GM19043 (cell line): ENCODE results near the gene KANSL2.
A peak's percentile ranks its signal among the peaks of the same experiment; 100 is the strongest.
"Not testable (repeated sequence)": the region's sequence is repeated elsewhere in the genome, so short reads cannot be mapped to it uniquely, and the experiment has no call there.

Source experiments
- ATAC-seq: cut with Tn5 transposase; IDR thresholded peaks from one replicate; pipeline ENCODE4 v1.9.1; 2021; ENCODE audit warnings: low read depth; ENCODE audit not compliant: unreplicated experiment

Gene KANSL2, protein sequence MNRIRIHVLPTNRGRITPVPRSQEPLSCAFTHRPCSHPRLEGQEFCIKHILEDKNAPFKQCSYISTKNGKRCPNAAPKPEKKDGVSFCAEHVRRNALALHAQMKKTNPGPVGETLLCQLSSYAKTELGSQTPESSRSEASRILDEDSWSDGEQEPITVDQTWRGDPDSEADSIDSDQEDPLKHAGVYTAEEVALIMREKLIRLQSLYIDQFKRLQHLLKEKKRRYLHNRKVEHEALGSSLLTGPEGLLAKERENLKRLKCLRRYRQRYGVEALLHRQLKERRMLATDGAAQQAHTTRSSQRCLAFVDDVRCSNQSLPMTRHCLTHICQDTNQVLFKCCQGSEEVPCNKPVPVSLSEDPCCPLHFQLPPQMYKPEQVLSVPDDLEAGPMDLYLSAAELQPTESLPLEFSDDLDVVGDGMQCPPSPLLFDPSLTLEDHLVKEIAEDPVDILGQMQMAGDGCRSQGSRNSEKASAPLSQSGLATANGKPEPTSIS

DNA sequence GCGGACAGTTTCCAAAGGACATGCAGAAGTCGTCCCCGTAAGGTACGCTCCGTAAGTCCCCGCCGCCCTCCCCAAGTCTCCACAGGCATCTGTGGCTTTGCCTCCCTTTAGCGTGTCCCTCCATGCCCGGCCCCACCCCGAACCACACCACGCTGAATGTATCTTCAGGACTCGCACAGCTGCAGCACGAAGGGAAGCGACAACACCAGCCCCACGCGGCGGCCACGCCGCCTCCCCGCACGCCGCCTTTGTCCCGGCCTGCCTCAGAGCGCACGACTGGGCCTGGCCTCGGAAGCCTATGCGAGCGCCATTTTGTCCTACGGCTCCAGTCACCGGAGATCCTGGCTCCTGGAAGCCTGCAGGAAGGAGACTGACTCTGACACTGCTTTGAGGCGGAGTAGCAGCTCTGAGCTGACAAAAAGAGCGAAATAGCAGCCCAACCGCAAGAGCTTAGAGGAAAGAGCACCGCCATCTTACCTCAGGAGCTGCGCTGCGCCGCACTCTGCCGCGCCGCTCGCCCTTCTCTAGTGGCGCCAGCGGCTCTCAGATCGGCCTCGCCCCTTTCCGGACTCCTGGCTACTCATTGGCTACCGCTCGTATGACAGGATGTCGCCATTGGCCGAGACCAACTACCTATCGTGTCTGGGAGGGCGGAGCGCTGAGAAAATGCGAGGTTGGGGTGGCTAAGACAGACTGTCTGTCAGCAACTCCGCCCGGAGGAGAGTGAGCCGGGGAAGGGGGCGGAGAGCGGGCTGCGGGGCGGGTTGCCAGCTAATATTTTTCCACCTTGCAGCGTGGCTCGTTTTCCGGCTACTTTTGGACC is at the start of gene KANSL2:
KANSL2 (minus strand) TSS at position 529 of the 823 bp plus-strand sequence. CDS start 606 bp downstream, outside the sequence.
- peak; percentile 99 for ATAC-seq

DNA sequence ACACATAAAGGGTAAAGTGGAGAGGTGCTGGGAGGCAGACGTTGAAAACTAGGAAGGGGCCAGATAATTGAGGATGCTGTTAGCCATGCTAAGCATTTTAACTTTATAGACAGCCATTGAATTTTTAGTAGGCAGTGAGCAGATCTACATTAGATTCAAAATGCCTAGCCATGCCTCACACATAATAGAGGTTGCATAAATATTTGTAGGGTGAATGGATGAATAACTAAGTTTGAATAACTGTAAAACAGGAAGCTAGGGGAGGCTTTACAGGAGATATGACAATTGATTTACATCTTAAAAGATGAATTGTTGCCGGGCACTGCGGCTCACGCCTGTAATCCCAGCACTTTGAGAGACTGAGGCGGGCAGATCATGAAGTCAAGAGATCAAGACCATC is 46.8 kb upstream of the KANSL2 start:
- ATAC-seq: no peak

DNA sequence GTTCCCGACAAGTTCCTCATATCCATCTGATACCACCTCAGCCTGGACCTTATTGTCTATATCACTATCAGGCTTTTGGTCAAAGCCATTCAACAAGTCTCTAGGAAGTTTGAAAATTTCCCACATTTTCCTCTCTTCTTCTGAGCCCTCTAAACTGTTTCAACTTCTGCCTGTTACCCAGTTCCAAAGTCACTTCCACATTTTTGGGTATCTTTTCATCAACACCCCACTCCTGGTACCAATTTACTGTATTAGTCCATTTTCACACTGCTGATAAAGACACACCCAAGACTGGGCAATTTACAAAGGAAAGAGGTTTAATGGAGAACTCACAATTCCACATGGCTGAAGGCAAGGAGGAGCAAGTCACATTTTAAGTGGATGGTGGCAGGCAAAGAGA is 38.7 kb upstream of the KANSL2 start:
- not testable (repeated sequence) for ATAC-seq

DNA sequence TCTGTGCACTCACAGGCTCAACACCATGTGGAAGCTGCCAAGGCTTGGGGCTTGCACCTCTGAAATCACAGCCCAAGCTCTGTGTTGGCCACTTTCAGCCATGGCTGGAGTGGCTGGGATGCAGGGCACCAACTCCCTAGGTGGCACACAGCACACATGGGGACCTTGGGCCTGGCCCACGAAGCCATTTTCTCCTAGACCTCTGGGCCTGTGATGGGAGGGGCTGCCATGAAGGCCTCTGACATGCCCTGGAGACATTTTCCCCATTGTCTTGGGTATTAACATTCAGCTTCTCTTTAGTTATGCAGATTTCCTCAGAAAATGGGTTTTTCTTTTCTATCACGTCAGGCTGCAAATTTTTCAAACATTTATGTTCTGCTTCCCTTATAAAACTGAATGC is 38.1 kb upstream of the KANSL2 start:
- ATAC-seq: not testable (repeated sequence)

DNA sequence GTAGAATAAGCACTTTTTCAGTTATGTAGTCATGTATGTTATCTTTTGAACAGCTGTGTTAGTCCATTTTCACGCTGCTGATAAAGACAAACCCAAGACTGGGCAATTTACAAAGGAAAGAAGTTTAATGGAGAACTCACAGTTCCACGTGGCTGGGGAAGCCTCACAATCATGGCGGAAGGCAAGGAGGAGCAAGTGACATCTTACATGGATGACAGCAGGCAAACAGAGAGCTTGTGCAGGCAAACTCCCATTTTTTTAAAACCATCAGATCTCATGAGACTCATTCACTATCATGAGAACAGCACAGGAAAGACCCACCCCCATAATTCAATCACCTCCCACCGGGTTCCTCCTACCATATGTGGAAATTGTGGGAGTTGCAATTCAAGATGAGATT is 37.0 kb upstream of the KANSL2 start:
- not testable (repeated sequence) for ATAC-seq

DNA sequence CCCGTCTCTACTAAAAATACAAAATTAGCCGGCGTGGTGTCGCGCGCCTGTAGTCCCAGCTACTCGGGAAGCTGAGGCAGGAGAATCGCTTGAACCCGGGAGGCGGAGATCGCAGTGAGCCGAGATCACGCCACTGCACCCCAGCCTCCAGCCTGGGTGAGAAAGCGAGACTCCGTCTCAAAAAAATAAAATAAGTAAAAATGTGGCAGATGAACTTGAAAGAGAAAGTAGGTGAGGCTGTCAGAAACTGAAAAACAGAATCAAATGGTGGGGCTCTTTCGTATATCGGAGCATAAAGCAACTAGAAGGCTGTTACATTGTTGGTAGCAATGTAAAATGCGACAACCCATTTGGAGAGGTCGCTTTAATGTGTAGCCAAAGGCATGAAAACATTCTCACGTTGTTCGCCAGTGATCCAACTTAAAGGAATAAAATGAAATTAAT is 35.2 kb upstream of the KANSL2 start:
- ATAC-seq: no peak

DNA sequence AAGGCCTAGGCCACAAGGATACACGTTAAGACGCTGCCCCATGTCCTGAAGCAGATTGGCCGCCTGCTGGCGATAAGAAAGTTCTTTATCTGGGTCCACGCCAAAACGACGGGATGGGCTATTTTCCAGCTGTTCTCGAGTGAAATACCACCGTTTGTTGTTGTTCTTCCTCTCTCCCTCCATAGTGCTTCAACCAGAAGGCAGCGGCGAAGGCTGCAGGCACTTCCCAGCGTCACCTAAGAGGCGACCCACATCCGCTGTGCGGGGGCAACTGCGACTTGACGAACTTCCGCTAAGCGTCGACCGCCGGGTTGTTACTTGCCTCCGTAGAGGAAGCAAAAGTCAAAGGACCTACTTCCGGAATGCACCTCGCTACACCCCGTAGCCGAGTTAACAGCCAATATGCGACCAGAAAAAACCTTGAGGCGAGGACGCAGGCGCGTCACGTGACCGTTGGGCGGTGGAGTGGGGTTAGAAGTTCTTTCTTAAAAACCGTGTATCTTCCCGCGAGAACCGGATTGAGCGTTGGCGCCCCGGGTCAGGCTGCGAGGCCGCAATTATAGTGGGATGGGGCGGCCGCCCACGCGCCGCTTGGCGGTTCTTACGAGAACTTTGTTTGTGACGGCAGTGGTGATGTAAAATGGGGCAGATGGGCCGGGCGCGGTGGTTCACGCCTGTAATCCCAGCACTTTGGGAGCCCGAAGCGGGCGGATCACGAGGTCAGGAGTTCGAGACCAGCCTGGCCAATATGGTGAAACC is 34.6 kb upstream of the KANSL2 start, which contains the start of gene CCNT1:
CCNT1 (minus strand) TSS at position 215 of the 759 bp plus-strand sequence; CDS start at position 183, 32 bp downstream.
- peak; percentile 97 for ATAC-seq

DNA sequence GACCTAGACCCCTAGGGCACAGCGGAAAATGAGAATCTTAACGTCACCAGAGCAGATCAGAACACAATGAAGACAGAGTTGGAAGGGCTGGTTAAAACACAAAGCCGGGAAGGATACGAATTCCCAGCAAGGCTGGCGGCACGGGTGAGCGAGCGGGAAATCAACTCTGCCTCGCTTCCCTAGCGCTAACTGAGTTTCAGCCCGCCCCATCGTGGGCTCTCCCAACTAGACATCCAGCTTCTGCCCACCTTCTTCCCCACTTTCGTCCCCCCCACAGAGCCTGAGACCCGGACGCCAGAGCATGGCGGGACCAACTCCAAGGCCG is 34.1 kb upstream of the KANSL2 start:
- ATAC-seq: no peak

DNA sequence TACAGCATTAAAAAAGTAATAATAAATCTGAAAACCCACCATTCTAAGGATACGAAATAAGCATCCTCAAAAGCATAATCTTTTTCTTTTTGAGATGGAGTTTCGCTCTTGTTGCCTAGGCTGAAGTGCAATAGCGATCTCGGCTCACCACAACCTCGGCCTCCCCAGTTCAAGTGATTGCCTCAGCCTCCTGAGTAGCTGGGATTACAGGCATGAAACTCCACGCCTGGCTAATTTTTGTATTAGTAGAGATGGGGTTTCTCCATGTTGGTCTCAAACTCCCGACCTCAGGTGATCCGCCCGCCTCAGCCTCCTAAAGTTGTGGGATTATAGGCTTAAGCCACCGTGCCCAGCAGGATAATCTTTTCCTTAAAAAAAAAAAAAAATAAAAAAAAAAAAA is 30.2 kb upstream of the KANSL2 start:
- ATAC-seq: no peak

DNA sequence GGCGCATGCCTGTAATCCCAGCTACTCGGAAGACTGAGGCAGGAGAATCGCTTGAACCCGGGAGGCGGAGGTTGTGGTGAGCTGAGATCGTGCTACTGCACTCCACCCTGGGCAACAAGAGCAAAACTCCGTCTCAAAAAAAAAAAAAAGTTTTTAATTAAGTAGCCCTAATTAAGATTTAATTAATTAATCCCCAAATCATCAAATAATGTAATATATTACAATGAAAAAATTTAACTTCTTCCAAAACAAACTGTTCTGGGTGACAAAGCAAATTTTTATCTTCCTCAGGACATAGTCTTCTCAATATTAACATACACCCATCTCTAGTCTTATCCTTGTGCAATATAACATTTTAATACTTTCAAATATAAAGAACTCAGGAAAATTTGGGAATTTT is 16.8 kb upstream of the KANSL2 start:
- not testable (repeated sequence) for ATAC-seq

DNA sequence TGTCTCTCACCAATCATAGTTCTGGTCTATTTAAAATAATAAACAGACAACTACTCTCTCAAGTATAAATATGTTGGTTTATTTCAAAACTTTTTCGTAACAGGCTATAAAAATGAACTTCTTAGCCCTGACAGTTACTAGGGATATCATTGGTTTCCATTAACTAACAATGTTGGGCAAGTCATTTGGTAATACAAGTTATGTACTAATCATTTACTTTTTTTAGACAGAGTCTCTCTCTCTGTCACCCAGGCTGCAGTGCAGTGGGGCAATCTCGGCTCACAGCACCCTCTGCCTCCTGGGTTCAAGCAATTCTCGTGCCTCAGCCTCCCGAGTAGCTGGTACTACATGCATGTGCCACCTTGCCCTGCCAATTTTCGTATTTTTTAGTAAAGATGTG is 14.6 kb upstream of the KANSL2 start:
- no peak for ATAC-seq

DNA sequence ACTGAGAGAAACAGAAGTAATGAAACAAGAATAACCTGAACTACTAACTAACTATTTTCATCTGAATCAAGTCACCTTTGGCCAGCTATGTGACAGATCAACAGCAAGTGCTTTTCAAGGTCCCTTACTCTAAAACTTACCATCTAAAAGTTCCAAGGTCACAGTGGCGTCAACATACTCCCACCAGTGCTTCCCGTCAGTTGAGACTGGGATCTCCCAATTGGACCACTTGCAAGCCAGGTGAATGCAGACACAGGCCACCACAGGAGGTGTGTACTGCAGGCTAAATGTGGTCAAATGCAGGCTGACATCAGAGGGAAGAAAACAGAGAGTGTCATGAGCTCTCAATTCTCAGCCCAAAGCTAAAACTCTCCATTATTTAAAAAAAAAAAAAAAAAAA is 13.8 kb upstream of the KANSL2 start:
- no peak for ATAC-seq

DNA sequence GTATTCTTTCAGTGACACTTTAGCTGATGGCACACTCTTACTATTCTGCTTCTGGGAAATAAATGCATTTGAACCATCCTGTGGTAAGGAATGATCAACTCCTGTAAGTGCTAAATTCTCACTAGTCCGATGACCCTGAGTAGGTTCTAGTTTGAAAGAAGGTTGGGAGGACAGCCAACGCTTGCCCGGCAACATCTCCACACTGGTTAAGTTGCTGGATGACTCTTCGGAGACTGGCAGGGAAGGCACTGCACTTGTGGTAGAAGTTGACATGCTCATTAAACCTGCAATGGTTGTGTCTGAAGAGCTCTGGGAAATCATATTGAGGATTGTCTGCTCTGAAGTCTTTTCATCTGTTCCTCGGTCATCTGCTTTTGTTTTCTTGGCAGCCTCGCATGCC is 12.0 kb upstream of the KANSL2 start:
- no peak for ATAC-seq

DNA sequence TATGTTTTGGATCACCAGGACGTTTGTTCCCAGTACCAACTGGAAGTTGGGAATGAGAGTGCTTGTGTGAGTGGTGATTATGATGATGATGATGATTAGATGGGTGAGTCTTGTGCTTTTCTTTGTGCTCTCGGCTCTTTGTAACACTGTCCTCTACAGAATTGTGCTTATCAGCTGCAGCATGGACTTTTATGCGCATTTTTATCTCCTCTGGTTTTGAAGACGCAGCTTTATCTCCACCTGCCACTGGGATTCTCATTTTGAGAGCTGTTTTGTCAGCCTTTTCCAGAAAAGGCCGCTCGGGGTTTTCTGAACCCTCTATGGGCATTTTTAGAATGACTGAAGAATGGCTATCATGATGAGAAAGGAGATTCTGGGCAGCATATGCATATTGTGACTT is 11.5 kb upstream of the KANSL2 start:
- ATAC-seq: no peak

DNA sequence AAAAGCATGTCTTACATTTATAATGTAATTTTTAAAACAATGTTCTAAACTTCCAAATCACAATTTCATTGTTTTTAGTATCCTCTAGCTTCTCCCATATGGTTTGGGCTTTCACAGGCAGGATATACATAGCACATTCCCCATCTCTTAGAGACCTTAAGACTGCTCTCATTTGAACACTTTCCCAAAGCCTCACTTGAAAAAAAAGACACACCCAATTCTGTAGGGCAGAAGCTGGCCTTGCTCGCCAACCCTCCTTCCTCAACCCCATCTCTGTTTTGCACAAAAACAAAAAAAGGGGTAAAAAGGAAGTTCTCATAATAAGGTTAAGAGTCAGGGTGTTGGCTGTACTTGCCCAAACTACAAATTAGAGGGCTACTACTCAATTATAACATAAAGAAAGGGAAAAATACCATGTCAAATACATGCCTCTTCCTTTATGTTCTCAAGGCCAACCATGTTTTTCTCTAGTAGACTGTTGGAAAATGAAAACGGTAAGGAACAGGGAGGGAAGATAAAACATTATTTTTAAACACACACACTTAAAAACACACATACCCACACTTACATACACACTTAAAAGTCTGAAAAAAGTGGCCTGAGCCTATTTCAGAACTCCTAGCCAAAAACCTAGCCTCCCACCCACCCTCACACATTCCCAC is 9.9 kb upstream of the KANSL2 start:
- no peak for ATAC-seq

DNA sequence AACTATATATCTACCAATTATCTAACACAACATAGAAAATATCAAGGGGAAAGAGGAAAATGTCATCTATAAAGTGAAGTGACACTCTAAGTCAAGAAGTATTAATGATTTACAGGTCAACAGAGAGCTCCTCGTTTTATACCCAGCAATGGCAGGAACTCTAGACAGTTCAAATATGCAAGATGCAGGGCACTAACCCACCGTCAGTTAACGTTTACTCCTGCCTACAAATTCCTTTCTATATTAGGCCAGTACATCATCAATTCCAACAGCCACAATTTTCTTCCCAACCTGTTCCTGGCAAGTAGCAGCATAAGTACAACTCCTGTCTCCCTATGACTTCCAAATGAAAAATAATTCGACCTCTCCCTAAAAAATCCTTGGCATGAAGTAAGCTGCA is 9.0 kb upstream of the KANSL2 start:
- no peak for ATAC-seq

DNA sequence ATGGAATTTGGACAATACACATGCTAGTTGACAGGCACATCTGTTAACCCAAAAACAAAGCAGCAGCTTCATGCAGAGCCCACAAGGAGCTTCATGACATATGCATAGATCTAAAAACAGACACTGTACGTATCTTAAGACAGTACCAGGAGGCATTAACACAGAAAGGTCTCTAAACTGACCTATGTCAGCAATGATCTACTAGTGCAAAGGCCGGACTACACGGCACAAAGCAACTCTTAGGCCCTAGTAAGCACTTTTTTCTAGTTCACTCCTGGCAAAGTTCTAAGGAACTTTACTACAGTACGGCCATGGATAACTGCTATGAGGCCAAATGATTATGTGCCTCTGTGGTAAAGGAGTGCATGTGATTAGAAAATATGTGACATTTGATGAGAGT is 8.4 kb upstream of the KANSL2 start:
- ATAC-seq: no peak

DNA sequence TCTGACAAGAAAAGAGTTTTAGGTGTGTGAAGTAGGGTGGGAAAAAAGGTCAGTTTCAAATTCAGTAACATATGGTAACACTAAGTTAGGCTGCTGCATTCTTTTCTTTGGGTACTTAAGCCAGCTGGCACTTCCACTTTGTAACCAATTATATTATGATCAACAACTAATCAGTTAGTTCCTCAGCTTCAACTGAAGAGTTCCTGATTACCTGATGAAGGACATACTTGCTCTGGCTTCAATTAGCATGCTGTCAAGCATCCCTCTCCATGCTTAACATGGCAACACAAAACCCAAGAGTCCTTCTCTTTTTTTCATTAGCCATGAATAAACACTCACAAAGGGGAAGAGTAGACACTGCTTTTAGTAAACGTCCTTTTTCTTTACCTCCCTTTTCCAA is 6.8 kb upstream of the KANSL2 start:
- no peak for ATAC-seq

DNA sequence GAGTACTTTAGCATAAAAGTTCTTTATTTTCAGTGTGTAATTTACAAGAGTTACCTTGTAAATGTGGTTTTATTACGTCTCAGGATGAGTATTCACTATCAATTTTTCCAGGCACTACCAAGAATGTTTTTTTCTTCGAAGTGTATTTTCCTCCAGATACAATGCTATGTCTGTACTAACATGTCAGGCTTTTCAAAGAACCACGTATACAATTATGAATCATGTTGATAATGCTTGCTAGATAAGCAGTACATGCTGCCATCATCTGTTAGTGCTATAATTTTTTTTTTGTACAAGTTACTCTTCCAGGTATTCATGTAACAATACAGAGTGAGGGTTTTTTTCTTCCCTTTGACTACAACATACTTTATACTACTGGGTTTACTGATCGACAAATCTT is 5.6 kb upstream of the KANSL2 start:
- ATAC-seq: no peak

DNA sequence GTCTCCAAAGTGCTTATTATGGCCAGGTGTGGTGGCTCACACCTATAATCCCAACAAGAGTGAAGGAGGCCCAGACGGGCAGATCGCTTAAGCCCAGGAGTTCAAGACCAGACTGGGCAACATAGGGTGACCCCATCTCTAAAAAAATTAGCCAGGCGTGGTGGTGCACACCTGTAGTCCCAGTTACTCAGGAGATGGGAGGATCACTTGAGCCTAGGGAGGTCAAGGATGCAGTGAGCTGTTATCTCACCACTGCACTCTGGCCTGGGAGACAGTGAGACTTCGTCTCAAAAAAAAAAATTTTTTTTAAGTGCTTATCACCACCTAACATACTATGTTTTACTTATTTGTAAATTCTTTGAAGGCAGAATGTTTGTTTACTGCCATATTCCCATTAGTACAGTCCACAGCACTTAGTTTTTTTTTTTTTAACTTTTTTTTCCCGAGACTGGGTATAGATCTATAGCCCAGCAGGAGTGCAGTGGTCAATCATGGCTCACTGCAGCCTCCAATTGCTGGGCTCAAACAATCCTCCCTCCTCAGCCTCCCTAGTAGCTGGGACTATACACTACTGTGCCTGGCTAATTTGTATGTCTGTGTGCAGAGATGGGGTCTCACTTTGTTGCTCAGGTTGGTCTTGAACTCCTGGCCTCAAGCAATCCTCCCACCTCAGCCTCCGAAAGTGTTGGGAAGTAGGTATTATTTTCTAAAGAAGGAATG is 4.7 kb upstream of the KANSL2 start:
- no peak for ATAC-seq
